Renal pelvis (tissue), 12 donors: Measurements from ENCODE around the gene PCYOX1L. TPM values are rescaled to one million over a fixed set of nuclear protein-coding genes. Genes with fewer than 3 reads are reported as not detected.

Experiments
- DNase-seq: peaks from one replicate; pipeline ENCODE4 v3.0.0-alpha.2; 2013
- long read RNA-seq, 16 experiments: transcript quantifications; one replicate each; lab custom pipeline, GENCODE V29; 2026
- polyA plus RNA-seq, 3 donors: library from polyadenylated mRNA; unstranded; fragments of 120-200 nt; gene quantifications; one replicate each; pipeline ENCODE4 v1.2.1, GENCODE V29; 2013; ENCODE audit not compliant: insufficient read length in 3 of 3

The PCYOX1L gene, protein sequence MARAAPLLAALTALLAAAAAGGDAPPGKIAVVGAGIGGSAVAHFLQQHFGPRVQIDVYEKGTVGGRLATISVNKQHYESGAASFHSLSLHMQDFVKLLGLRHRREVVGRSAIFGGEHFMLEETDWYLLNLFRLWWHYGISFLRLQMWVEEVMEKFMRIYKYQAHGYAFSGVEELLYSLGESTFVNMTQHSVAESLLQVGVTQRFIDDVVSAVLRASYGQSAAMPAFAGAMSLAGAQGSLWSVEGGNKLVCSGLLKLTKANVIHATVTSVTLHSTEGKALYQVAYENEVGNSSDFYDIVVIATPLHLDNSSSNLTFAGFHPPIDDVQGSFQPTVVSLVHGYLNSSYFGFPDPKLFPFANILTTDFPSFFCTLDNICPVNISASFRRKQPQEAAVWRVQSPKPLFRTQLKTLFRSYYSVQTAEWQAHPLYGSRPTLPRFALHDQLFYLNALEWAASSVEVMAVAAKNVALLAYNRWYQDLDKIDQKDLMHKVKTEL
- polyA plus RNA-seq = 10 to 100 TPM; 18.0 to 20.1 (median 19.6) TPM
- long read RNA-seq, donor 1, full-length matches to known transcripts = 5 of 5 reads
- long read RNA-seq, donor 1, partial matches to known transcripts = 0 of 5 reads
- long read RNA-seq, donor 1, other reads (novel, unspliced or antisense) = 0 of 5 reads
- long read RNA-seq, donor 2, full-length matches to known transcripts = 7 of 13 reads
- long read RNA-seq, donor 2, partial matches to known transcripts = 6 of 13 reads
- long read RNA-seq, donor 2, other reads (novel, unspliced or antisense) = 0 of 13 reads
- long read RNA-seq, donor 3, partial matches to known transcripts = 0 of 4 reads
- long read RNA-seq, donor 3, other reads (novel, unspliced or antisense) = 0 of 4 reads
- long read RNA-seq, donor 4, full-length matches to known transcripts = 11 of 20 reads
- long read RNA-seq, donor 4, partial matches to known transcripts = 9 of 20 reads
- long read RNA-seq, donor 4, other reads (novel, unspliced or antisense) = 0 of 20 reads
- long read RNA-seq, donor 5, transcript PCYOX1L-201 (6 exons, 2,546 nt) = major isoform, 5 of 5 reads
- long read RNA-seq, donor 5, partial matches to known transcripts = 0 of 5 reads
- long read RNA-seq, donor 5, other reads (novel, unspliced or antisense) = 0 of 5 reads
- long read RNA-seq, donor 6, full-length matches to known transcripts = 7 of 7 reads
- long read RNA-seq, donor 6, partial matches to known transcripts = 0 of 7 reads
- long read RNA-seq, donor 6, other reads (novel, unspliced or antisense) = 0 of 7 reads
- long read RNA-seq, donor 7, full-length matches to known transcripts = 5 of 18 reads
- long read RNA-seq, donor 7, partial matches to known transcripts = 13 of 18 reads
- long read RNA-seq, donor 7, other reads (novel, unspliced or antisense) = 0 of 18 reads
- long read RNA-seq, donor 8, transcript PCYOX1L-201 (6 exons, 2,546 nt) = major isoform, 5 of 6 reads
- long read RNA-seq, donor 8, partial matches to known transcripts = 0 of 6 reads
- long read RNA-seq, donor 8, other reads (novel, unspliced or antisense) = 0 of 6 reads
- long read RNA-seq, donor 9, full-length matches to known transcripts = 12 of 12 reads
- long read RNA-seq, donor 9, partial matches to known transcripts = 0 of 12 reads
- long read RNA-seq, donor 9, other reads (novel, unspliced or antisense) = 0 of 12 reads
- long read RNA-seq, donor 10, transcript PCYOX1L-201 (6 exons, 2,546 nt) = major isoform, 6 of 8 reads
- long read RNA-seq, donor 10, partial matches to known transcripts = 0 of 8 reads
- long read RNA-seq, donor 10, other reads (novel, unspliced or antisense) = 0 of 8 reads
- long read RNA-seq, donor 11, full-length matches to known transcripts = 7 of 7 reads
- long read RNA-seq, donor 11, partial matches to known transcripts = 0 of 7 reads
- long read RNA-seq, donor 11, other reads (novel, unspliced or antisense) = 0 of 7 reads
- long read RNA-seq, donor 12, full-length matches to known transcripts = 12 of 20 reads
- long read RNA-seq, donor 12, partial matches to known transcripts = 8 of 20 reads
- long read RNA-seq, donor 12, other reads (novel, unspliced or antisense) = 0 of 20 reads
- long read RNA-seq, donor 13, full-length matches to known transcripts = 7 of 15 reads
- long read RNA-seq, donor 13, partial matches to known transcripts = 8 of 15 reads
- long read RNA-seq, donor 13, other reads (novel, unspliced or antisense) = 0 of 15 reads
- long read RNA-seq, donor 14, full-length matches to known transcripts = 16 of 29 reads
- long read RNA-seq, donor 14, partial matches to known transcripts = 13 of 29 reads
- long read RNA-seq, donor 14, other reads (novel, unspliced or antisense) = 0 of 29 reads
- long read RNA-seq, donor 15, full-length matches to known transcripts = 9 of 9 reads
- long read RNA-seq, donor 15, partial matches to known transcripts = 0 of 9 reads
- long read RNA-seq, donor 15, other reads (novel, unspliced or antisense) = 0 of 9 reads
- long read RNA-seq, donor 16, full-length matches to known transcripts = 10 of 10 reads
- long read RNA-seq, donor 16, partial matches to known transcripts = 0 of 10 reads
- long read RNA-seq, donor 16, other reads (novel, unspliced or antisense) = 0 of 10 reads

DNA sequence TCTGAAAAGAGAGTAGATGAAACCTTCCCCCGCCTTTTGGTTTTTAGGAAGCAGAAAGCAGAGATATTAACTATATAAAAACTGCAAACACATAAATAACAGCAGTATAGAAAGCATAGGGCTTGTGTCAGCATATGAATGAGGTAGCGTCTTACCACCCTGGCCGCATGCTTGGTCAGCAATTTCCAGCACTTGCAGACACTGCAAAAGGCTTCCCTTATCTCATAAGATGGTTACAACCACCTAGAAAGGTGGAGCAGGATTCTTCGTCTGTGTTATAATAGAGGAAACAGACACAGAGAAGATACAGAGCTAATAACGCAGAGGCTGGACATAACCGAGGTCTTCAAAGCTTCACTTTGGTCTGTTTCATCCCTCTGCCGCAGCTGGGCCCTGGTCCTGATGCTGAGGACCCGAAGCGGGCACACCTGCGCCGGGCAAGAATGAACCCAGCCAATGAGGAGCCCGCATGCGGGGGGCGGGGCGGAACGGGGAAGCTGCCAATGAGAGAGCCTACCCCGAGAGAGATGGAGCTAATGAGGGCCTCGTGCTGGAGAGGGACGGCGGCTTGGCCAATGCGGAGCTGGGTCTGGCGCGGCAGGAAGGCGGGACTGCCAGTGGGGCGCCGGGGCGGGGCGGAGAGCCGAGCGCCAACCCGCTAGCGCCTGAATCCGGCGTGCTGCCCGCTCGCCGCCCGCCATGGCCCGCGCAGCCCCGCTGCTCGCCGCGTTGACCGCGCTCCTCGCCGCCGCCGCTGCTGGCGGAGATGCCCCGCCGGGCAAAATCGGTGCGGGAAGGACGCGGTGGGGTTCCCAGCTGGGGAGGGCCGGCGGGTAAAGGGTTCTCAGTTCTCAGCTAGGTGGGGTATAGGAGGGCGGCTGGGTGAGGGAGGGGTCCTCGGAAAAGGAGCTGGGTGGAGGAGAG, at the start of gene PCYOX1L:
Gene PCYOX1L, plus strand, starts transcription at position 677 of the 924 bp plus-strand sequence. Its CDS starts 23 bp downstream, at position 700.
- peak; percentile 94 for DNase-seq

DNA sequence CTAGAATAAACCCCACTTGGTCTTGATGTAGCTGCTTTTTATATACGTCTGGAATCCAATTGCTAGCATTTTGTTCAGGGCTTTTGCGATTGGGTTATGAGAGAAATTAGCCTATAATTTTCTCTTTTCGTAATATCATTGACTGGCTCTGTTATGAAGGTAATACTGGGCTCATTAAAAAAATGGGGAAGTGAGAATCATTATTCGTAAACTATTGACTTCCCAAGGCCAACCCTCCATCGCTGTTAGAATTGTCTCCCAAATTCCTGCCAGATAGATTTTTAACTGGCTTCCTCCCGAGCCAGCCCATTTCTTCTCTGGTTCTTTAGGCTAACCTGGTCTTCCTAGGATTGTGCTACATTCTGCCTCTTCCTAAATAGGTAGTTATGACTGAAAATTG, 48.5 kb upstream of the PCYOX1L start:
- DNase-seq = no peak

DNA sequence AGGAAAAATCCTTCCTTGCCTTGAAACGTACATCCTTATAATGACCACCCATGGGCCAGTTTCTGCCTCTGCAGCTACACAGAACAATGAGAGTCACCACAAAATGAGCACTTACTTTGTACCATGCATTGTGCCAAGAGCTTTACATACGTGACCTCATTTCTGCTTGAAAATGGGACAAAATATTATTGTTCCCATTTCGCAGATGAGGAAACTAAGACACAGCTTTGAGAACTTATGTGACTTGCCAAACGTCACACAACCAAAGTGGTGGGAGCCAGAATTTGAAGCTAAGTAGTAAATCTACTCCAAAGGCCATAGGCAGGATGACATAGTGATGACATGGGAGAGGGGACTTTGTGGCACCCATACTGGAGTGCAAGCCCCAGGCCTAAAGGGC, 47.4 kb upstream of the PCYOX1L start:
- DNase-seq = no peak

DNA sequence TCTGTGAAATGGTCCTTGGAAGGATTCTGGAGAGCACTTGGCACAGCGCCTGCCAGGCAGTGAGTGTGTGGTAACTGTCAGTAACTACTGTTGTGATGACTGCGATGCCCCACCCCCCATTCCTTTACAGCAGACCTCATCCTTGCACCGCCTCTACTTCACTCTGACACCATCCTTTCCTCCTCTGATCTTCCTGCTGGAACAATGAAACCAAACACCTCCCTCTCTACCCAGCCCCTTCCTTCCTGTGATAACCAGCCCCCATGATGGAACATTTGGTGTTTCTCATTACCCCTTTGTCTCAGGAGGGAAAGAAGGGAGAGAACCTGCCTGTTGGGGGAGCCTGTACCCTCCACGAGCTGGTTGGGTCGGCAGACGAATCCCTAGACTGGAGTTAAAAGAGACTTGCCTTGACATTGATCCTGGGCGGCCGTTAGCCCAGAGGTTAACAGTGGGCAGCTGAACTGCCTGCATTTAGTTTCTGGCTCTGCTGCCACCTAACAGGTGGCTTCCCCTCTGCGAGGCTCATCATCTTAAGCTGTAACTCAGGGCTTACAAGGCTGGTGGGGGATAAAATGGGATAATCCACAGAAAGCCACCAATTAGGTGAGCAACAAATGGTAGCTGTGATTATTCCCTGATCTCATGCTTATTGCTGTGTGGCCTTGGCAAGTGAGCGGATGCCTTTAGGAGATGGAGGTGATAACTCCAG, 46.7 kb upstream of the PCYOX1L start:
- DNase-seq = peak; percentile 68

DNA sequence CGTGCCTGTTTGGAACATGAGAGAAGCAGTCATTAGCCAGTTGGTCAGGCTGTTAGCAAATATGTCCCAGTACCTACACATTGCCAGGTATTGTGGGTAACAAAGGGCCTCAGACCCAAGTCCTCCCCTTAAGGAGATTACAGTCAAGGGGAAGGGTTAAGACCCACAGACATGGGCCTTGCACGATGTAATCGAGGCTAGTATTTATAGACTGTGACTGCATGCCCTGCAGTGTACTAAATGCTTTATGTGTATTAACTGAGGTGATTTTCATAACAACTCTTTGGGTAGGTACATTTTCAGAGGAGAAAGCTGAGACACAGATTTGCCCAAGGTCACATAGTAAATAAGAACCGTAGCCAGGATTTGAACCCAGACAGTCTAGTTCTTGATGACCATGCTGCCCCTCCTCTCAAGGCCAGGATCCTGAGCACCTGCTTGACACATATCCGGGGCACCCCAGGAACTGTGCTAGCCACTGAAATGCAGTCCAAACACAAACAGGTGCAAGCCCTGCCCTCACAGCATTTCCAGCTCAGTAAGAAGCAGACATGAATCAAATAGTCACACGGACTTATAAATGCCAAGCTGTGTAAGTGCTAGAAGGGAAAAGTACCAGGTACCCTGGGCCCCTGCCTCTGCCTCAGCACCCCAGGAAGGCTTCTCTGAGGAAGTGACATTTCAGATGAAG, 44.5 kb upstream of the PCYOX1L start:
- DNase-seq = no peak

DNA sequence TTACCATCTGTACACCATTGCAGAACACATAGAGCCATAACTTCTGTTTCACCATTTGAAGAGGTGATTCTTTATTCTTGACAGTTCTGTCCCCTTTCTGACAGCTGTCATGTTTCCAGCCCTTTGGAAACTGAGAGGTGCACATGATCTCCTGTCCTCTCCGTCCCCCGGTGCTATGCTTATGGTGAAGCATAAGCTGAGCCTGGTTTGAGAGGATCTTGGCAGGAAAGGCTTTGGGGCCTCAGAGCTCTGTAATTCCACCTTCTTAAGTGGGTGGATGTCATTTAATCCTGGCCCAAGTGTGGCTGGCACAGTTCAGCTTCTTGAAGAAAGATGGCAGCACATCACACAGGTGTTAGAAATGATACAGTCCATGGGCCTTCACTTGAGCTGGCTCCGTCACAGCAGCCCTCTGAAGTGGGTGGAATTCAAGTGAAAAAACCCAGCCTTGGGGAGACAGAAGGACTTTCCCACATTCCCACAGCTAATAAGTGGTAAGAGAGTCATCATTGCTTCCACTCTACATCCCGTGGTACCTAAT, 43.2 kb upstream of the PCYOX1L start:
- DNase-seq = no peak

DNA sequence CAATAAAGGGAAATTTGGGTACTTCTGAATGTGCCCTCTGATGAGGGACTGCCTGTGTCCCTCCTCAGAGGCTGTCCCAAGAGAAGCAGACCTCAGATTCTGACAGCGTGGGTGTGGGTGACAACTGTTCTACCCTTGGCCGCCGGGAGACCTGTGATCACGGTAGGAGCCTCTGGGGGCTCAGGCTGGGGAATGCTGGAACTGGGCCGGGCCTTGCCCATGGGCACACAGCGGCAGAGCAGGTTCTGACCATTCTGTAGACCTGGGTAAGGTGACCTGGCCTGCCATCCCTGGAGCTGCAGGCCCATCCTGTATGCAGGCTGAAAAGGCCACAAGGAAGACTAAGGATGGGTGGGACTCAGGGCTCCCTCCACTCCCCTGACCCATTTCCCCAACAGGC, 42.1 kb upstream of the PCYOX1L start:
- DNase-seq = no peak

DNA sequence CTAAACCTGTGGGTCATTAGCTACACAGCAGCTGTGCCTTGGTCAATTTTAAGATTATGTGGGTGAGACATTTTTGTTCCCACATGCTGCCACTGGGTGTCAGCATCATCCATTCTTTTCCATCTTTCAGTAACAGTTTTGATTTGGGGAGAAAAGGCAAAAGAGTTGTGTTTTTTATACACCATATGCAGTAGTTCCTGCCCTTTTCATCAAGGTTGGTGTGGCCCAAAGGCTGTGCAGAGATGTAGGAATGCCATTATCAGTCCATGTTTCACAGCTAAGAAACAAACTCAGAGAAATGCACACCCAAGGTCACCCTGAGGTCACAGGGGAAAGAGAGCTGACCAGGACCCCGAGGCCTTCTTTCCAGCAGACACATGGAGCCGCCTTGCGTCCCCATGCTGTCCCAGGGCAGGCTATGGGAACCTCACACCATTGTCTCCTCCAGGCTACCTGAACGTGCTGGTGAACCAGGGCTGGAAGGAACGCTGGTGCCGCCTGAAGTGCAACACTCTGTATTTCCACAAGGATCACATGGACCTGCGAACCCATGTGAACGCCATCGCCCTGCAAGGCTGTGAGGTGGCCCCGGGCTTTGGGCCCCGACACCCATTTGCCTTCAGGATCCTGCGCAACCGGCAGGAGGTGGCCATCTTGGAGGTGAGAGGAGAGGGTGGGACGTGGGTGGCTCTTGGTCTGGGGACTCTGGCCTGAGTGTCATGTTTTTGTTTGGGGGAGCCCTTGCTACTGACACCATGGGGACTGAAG, 40.4 kb upstream of the PCYOX1L start:
- DNase-seq = peak; percentile 53

DNA sequence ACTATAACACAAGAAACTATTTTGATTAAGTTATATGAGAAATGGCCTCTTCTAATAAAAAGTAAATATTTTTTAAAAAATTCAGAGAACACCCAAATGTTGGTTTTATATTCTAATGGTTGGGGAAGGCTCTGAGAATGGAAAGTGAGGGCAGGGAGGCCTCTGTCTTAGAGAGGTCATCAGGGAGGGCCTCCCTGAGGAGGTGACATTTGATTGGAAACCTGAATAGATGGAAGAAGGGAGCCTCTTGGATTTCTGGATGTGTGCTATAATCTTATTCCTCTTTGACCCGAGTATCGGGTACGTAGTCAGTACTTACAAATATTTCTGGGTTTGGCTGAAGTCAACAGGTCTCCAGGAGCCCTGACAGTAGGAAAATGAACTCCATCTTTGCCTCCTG, 38.7 kb upstream of the PCYOX1L start:
- DNase-seq = no peak

DNA sequence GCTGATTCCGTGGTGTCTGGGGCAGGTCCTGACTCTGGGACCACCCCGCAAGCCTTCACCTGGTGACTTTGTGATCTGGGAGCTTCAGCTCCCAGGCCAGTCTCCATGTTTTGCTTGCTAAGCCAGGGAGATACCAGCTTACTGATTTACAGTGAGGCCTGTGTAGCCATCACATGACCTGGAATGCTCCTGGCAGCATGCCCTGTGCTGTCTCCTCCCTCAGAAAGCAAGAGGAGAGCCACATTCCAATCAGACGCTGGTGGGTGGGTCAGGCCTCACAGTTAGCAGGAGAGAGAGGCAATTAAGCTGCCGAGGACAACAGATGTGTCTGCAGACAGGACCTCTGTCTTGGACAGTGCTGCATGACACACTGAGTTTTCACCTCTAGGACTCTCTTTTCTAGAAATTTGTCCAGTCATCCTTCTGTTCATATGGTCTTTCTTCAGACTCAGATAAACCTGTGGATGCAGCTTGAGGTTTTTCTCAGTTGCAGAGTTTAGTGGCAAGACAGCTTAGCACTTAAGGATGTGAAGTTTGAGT, 37.0 kb upstream of the PCYOX1L start:
- DNase-seq = peak; percentile 90

DNA sequence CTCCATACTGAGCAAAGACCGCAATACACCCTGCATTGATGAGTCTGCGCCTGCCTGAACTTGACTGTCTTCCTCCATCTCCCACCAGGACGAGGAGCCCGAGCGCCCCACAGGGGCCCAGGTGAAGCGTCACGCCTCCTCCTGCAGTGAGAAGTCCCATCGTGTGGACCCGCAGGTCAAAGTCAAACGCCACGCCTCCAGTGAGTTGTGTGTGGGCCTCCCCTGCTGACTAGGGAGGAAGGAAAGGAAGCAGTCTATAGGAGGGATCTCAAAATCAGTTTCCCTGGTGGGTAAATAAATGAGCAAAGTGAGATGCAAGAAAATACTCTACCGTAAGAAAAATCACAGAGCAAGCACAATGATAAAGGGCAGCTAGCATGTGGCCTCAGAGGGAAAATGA, 35.3 kb upstream of the PCYOX1L start:
- no peak for DNase-seq

DNA sequence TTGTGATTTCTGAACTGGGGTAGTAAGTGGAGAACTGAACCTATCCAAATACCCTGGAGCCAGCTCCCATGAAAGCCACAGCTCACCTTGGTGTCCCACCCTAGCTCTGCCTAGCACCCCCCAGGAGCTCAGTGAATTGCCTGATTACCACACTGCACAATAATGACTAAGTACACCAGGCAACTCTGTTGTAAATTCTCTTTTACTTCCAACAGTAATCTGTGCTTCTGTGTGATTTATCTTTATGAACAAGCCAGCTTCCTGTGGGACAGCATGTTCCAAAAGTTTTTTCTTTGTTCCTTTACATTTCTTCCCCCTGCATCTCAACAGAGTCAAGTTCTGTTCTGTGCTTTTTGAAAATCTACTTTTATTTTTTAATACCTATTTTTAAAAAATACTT, 34.6 kb upstream of the PCYOX1L start:
- peak; percentile 41 for DNase-seq

DNA sequence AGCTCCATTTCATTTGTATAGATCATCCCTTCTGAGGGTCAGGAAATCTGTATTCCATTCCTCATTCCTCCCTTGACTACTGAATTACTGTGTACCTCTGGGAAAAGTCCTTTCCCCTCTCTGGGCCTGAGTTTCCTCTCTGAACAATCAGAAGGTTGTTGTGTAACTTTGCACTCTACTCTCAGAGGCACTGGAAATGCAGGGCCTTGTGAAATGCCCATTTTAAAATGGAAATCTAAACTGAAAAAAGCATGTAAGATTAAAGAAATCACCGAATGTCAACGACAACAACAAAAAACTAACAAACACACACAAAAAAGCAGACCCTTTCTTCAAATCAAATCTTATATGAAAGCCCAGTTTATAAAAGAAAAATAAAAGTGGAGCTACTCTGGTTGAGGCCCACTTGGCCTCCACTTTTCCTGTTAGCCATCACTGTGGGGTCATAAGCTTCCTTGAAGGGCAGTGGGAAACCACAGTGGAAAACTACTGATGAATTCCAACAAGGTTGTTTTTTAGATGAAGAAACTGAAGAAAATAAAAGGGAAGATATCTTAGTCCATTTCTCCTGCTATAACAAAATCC, 34.1 kb upstream of the PCYOX1L start:
- DNase-seq = no peak

DNA sequence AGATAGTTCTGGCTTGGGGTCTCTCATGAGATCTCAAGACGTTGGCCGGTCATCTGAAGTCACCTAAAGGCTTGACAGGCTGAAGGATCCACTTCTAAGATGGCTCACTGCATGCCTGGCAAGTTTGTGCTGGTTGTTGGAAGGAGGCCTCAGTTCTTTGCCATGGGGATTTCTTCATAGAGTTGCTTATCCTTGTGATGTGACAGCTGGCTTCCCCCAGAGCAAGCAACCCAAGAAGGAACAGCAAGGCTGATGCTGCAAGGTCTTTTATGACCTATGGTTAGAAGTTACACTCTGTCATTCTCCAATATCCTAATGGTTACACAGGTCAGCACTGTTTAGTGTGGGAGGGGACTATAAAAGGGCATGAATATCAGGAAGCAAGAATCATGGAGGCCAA, 33.2 kb upstream of the PCYOX1L start:
- no peak for DNase-seq
